Neural cell (in vitro differentiated cells): ENCODE data around the gene MLLT10. TPM values are rescaled to one million over a fixed set of nuclear protein-coding genes. Genes with fewer than 3 reads are reported as not detected.

Experiments used
- H2AFZ ChIP-seq: fragments of 200-600, 300-800 bp; sonication (generic), shearing (Covaris generic); 2 replicates; pipeline ENCODE4 v1.6.0; 2014; ENCODE audit warnings: low read depth, mild to moderate bottlenecking, antibody characterized with exemption, low read length, moderate library complexity
- H3F3A ChIP-seq: fragments of 200-600 bp; shearing (Covaris generic); 2 replicates; pipeline ENCODE4 v1.6.1; 2016; ENCODE audit warnings: mild to moderate bottlenecking, moderate library complexity, mixed read lengths, antibody characterized with exemption, low read length; ENCODE audit not compliant: insufficient read depth, poor library complexity, severe bottlenecking
- H3K27ac ChIP-seq: fragments of 200-600, 300-800 bp; sonication (generic), shearing (Covaris generic); 2 replicates; pipeline ENCODE4 v1.5.1; 2014; ENCODE audit warnings: mild to moderate bottlenecking, low read length, moderate library complexity
- H3K27me3 ChIP-seq: fragments of 300-800, 200-600 bp; sonication (generic), shearing (Covaris generic); 2 replicates; pipeline ENCODE4 v1.6.0; 2014; ENCODE audit warnings: mild to moderate bottlenecking, low read depth, low read length, moderate library complexity; ENCODE audit not compliant: insufficient read depth
- H3K36me3 ChIP-seq: fragments of 300-800, 200-600 bp; sonication (generic), shearing (Covaris generic); 2 replicates; pipeline ENCODE4 v1.5.1; 2014; ENCODE audit warnings: mild to moderate bottlenecking, antibody characterized with exemption, low read length, moderate library complexity; ENCODE audit not compliant: insufficient read depth
- H3K4me2 ChIP-seq: fragments of 300-800, 200-600 bp; sonication (generic), shearing (Covaris generic); 2 replicates; pipeline ENCODE4 v1.6.0; 2014; ENCODE audit warnings: mild to moderate bottlenecking, low read length
- H3K4me3 ChIP-seq: fragments of 300-800, 200-600 bp; sonication (generic), shearing (Covaris generic); 2 replicates; pipeline ENCODE4 v1.5.1; 2014; ENCODE audit warnings: mild to moderate bottlenecking, low read length, moderate library complexity
- H3K79me2 ChIP-seq: fragments of 200-600 bp; shearing (Covaris generic); replicated peaks from 2 replicates; pipeline ENCODE4 v1.6.0; 2014; ENCODE audit warnings: mild to moderate bottlenecking, low read length, moderate library complexity; ENCODE audit not compliant: insufficient read depth
- H3K9ac ChIP-seq: fragments of 300-800, 200-600 bp; sonication (generic), shearing (Covaris generic); 2 replicates; pipeline ENCODE4 v1.6.1; 2016; ENCODE audit warnings: mild to moderate bottlenecking, low read length, mixed read lengths
- H3K9me2 ChIP-seq: fragments of 200-600 bp; shearing (Covaris generic); 2 replicates; pipeline ENCODE4 v1.6.1; 2016; ENCODE audit warnings: mild to moderate bottlenecking, low read length, mixed read lengths; ENCODE audit not compliant: insufficient read depth
- H3K9me3 ChIP-seq: fragments of 200-600, 300-800 bp; sonication (generic), shearing (Covaris generic); 2 replicates; pipeline ENCODE4 v1.6.1; 2016; ENCODE audit warnings: mild to moderate bottlenecking, mixed run types, low read length, moderate library complexity, mixed read lengths
- H4K20me1 ChIP-seq: fragments of 200-600 bp; shearing (Covaris generic); 2 replicates; pipeline ENCODE4 v1.6.1; 2016; ENCODE audit warnings: mild to moderate bottlenecking, mixed run types; ENCODE audit not compliant: insufficient read depth
- EP300 ChIP-seq: fragments of 450-650 bp; conservative IDR thresholded peaks from 2 replicates; pipeline ENCODE4 v1.6.1; 2014; ENCODE audit warnings: antibody characterized with exemption, mild to moderate bottlenecking, moderate library complexity; ENCODE audit not compliant: poor library complexity, severe bottlenecking
- EZH2 ChIP-seq: fragments of 200-600, 300-800 bp; shearing (Covaris generic), sonication (generic); IDR thresholded peaks from 2 replicates; pipeline ENCODE4 v1.6.1; 2014; ENCODE audit warnings: antibody characterized with exemption, low read length, borderline replicate concordance, mild to moderate bottlenecking; ENCODE audit not compliant: insufficient read depth, poor library complexity, severe bottlenecking
- MXI1 ChIP-seq: fragments of 450-650 bp; conservative IDR thresholded peaks from 2 replicates; pipeline ENCODE4 v1.6.1; 2014; ENCODE audit warnings: antibody characterized with exemption, mild to moderate bottlenecking; ENCODE audit not compliant: poor library complexity, severe bottlenecking
- POLR2AphosphoS5 ChIP-seq: IDR thresholded peaks from 2 replicates; pipeline ENCODE4 v1.6.1; 2012
- RAD21 ChIP-seq: fragments of 450-650 bp; conservative IDR thresholded peaks from 2 replicates; pipeline ENCODE4 v1.6.1; 2014; ENCODE audit warnings: antibody characterized with exemption, mild to moderate bottlenecking, moderate library complexity
- SMC3 ChIP-seq: fragments of 450-650 bp; conservative IDR thresholded peaks from 2 replicates; pipeline ENCODE4 v1.6.1; 2014; ENCODE audit warnings: antibody characterized with exemption, mild to moderate bottlenecking, moderate library complexity; ENCODE audit not compliant: poor library complexity
- TAF1 ChIP-seq: IDR thresholded peaks from 2 replicates; pipeline ENCODE4 v1.6.1; 2012; ENCODE audit warnings: low read depth
- polyA plus RNA-seq: library from polyadenylated mRNA; depleted of rRNA; stranded (reverse); fragments of >200 nt; gene quantifications from 2 replicates; pipeline ENCODE4 v1.2.3, GENCODE V29; 2014
- TF ChIP-seq, protein P1 (sequence below): fragments of 450-650 bp; IDR thresholded peaks from 2 replicates; pipeline ENCODE4 v1.5.1; 2014; ENCODE audit warnings: antibody characterized with exemption, mild to moderate bottlenecking, moderate library complexity; ENCODE audit not compliant: poor library complexity, severe bottlenecking
- TF ChIP-seq, protein P2 (sequence below): IDR thresholded peaks from 2 replicates; pipeline ENCODE4 v1.6.1; 2012; ENCODE audit warnings: borderline replicate concordance

Gene MLLT10
- polyA plus RNA-seq, 1 donor from 2014 or later: 31.0 TPM

DNA sequence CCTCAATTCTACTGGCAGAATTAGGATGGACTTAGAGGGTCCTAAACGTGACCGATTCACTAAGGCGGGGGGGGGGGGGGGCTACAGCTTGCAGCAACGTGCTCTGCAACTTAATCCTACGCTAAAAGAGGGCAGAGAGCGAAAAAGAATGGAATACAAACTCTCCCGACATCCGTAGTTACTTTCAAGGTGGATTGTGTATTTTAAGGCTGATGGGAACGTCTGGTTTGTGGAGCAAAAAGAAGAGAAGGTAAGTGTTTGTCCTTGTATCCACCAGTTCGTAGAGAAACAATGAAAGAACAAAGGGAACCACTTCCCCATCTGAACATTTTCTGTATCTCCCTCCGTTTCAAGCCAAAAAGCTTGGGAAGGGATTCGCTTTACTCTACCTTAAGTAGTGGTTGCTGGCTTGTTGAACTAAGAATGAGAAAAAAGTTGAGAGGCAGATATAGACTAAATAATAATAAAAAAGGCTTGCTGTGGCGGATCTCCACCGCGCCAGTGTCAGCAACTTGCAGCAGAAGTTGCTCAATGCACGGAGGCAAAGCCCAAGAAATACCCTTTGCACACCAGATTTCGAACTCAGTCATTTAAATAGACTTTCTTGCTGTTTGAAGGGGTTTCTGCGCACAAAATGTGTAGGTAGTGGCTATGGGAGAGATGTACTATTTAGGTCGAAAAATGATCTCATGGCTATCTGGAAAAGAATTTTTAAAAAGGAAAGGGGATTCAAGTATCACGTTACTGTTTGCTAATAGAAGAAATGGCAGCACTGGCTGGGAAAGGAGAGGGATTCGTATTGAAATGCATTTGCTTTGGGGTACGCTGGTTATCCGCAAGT, 9.3 kb upstream of the MLLT10 start:
- Histone ChIP-seq H3K4me3 (peak overlapping the region; percentile 65), H3K27me3 (peaks cover 14% of the 10 kb centered on the region)

DNA sequence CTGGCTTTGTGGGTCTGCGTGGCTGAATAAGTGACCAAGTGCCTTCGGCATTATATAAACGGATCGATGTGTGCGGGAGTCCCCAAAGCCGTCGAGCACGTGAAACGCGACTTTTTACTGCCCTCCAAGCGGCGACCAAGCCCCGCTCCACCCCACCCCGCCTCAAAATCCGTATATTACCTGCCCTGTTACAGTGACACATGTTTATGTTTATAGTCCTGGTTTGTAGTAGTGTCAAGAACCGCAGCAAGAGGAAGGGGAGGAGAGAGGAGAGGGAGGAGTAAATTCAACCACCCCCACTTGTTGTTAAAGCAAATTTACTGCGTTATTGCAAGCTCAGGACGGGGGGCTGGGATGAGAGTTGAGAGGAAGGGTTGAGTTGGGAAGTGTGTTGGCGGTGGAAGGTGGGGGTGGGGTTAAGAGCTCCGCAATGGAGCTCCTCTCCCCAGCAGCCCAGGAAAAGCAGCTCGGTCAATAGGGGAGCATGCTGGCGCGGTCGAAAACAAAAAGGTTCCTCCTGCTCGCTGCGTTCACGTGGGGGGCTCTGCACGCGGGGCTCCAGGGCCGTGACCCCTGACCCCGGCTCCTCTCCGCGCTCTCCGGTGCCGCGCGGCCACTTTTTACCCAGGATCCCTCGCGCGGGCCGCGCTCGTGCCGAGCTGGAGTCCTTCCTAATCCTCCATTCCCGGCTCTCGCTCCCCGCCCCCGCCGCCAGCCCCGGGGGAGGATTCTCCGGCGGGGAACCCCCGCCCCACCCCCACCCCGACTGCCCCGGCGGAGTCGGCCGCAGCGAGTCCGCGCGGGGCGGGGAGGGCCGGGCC, 8.5 kb upstream of the MLLT10 start, which contains the start of gene SKIDA1:
SKIDA1 (minus strand) TSS at position 316 of the 821 bp plus-strand sequence. CDS start 7,860 bp downstream, outside the sequence.
- H3K9me2 ChIP-seq: no peaks in the 10 kb centered on the region
- H3K36me3 ChIP-seq: no peaks in the 10 kb centered on the region
- no peaks in the 10 kb centered on the region for H3K9me3 ChIP-seq
- TF ChIP-seq RAD21 (peak; percentile 8), EP300 (no peak), POLR2AphosphoS5 (peak; percentile 15)
- H3K79me2 ChIP-seq: peaks cover 78% of the 10 kb centered on the region
- peaks cover 3% of the 10 kb centered on the region for H3F3A ChIP-seq
- no peaks in the 10 kb centered on the region for H4K20me1 ChIP-seq
- peak within 1 kb of the TSS; percentile 71 for H3K9ac ChIP-seq
- H3K27ac ChIP-seq: peak within 1 kb of the TSS; percentile 67
- H3K4me2 ChIP-seq: peak within 1 kb of the TSS; percentile 96
- peaks cover 22% of the 10 kb centered on the region for H3K27me3 ChIP-seq
- peak within 1 kb of the TSS; percentile 22 for H2AFZ ChIP-seq
- H3K4me3 ChIP-seq: peak within 1 kb of the TSS; percentile 65

More for the DNA sequence above, 9.3 kb upstream of the MLLT10 start:
- Histone ChIP-seq H2AFZ (peak overlapping the region; percentile 22), H3K9ac (peak overlapping the region; percentile 71), H3F3A (peaks cover 3% of the 10 kb centered on the region), H4K20me1 (no peaks in the 10 kb centered on the region), H3K36me3 (no peaks in the 10 kb centered on the region), H3K9me2 (no peaks in the 10 kb centered on the region), H3K79me2 (peaks cover 76% of the 10 kb centered on the region), H3K4me2 (peak overlapping the region; percentile 67), H3K27ac (peak overlapping the region; percentile 67), H3K9me3 (no peaks in the 10 kb centered on the region)
- TF ChIP-seq MXI1 (no peak), SMC3 (no peak), EP300 (no peak), TAF1 (no peak), EZH2 (no peak), POLR2AphosphoS5 (no peak), RAD21 (no peak)
- TF ChIP-seq, protein P1, sequence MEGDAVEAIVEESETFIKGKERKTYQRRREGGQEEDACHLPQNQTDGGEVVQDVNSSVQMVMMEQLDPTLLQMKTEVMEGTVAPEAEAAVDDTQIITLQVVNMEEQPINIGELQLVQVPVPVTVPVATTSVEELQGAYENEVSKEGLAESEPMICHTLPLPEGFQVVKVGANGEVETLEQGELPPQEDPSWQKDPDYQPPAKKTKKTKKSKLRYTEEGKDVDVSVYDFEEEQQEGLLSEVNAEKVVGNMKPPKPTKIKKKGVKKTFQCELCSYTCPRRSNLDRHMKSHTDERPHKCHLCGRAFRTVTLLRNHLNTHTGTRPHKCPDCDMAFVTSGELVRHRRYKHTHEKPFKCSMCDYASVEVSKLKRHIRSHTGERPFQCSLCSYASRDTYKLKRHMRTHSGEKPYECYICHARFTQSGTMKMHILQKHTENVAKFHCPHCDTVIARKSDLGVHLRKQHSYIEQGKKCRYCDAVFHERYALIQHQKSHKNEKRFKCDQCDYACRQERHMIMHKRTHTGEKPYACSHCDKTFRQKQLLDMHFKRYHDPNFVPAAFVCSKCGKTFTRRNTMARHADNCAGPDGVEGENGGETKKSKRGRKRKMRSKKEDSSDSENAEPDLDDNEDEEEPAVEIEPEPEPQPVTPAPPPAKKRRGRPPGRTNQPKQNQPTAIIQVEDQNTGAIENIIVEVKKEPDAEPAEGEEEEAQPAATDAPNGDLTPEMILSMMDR: no peak
- TF ChIP-seq, protein P2, sequence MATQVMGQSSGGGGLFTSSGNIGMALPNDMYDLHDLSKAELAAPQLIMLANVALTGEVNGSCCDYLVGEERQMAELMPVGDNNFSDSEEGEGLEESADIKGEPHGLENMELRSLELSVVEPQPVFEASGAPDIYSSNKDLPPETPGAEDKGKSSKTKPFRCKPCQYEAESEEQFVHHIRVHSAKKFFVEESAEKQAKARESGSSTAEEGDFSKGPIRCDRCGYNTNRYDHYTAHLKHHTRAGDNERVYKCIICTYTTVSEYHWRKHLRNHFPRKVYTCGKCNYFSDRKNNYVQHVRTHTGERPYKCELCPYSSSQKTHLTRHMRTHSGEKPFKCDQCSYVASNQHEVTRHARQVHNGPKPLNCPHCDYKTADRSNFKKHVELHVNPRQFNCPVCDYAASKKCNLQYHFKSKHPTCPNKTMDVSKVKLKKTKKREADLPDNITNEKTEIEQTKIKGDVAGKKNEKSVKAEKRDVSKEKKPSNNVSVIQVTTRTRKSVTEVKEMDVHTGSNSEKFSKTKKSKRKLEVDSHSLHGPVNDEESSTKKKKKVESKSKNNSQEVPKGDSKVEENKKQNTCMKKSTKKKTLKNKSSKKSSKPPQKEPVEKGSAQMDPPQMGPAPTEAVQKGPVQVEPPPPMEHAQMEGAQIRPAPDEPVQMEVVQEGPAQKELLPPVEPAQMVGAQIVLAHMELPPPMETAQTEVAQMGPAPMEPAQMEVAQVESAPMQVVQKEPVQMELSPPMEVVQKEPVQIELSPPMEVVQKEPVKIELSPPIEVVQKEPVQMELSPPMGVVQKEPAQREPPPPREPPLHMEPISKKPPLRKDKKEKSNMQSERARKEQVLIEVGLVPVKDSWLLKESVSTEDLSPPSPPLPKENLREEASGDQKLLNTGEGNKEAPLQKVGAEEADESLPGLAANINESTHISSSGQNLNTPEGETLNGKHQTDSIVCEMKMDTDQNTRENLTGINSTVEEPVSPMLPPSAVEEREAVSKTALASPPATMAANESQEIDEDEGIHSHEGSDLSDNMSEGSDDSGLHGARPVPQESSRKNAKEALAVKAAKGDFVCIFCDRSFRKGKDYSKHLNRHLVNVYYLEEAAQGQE: no peak
